NCI-H524 treated with DMSO at 0.1 percent for 48 hours (cell line): ENCODE measurements around the gene GRAP2.

ENCODE experiments used
- DNase-seq: peaks from one replicate; lab custom pipeline; 2025; lab: John Stamatoyannopoulos, UW

Gene GRAP2

GRCh38 chr22:39925273-39925672 lies 24.4 kb downstream of the GRAP2 start:
- DNase-seq, result no peak

GRCh38 chr22:39925909-39926679 lies 25.2 kb downstream of the GRAP2 start:
- no peak for DNase-seq

DNA sequence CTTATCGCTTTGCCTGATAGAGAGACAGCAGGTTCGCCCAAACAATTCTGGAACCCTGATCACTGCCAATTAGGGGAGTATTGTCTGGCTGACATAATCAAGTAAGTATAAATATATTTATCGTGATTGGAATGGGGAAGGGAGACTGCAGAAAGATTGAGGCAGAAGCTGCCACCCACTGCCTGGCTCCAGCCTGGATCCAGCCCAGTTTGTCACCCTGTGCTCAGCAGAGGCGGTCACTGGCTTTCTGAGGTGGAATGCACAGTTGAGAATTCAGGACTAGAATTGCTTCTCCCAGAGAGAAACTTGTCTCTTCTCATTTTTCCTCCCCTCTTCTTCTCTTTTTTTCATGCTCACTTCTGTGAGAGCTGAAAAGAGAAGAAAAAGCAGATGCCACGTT lies 25.9 kb downstream of the GRAP2 start:
- DNase-seq, result no peak

DNA sequence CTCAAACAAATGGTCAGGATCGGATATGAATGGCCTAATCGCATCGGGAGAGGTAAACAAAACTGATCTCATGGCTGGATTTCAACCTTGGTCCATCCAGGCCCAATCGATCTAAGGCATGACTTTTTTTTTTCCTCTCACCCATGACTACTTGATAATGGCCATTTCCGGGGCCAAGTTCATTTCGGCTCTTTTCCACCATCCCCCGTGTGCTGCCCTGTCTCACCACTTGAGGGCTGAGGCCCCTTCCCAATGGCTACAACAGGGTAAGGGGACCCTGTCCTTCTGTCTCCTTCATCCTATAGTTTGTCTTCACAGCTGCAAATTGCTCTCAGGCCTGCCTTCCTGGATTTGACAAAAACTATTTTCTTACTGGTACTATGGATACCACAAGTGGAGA lies 26.7 kb downstream of the GRAP2 start:
- DNase-seq, result no peak

- DNase-seq, result no peak
These were observed 27.9 kb downstream of the GRAP2 start for GRCh38 chr22:39928536-39929520.

DNA sequence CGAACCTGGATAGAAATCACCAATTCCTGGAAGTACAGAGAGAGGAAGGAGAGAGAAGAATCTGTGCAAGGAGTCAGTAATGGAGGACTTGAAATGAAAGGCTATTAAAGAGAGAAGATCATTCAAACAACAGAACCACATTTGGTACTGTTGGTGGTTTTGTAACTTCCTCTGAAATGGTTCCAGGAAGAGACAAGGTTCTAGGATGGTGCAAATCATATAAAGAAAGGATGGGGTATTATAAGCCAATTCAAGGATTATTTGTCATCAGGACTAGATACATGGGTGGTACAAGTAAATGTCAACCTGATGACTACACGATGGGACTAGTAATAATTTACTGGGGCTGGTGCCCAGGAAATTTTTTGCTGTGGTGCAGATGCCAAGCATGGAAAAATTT lies 30.4 kb downstream of the GRAP2 start:
- DNase-seq, result no peak

GRCh38 chr22:39932166-39932565 lies 31.3 kb downstream of the GRAP2 start:
- no peak for DNase-seq

GRCh38 chr22:39932918-39933649 lies 32.2 kb downstream of the GRAP2 start:
- DNase-seq, result no peak

- DNase-seq, result no peak
These were observed 32.9 kb downstream of the GRAP2 start for GRCh38 chr22:39933741-39934140.

GRCh38 chr22:39935116-39935515 lies 34.2 kb downstream of the GRAP2 start:
- DNase-seq, result no peak

DNA sequence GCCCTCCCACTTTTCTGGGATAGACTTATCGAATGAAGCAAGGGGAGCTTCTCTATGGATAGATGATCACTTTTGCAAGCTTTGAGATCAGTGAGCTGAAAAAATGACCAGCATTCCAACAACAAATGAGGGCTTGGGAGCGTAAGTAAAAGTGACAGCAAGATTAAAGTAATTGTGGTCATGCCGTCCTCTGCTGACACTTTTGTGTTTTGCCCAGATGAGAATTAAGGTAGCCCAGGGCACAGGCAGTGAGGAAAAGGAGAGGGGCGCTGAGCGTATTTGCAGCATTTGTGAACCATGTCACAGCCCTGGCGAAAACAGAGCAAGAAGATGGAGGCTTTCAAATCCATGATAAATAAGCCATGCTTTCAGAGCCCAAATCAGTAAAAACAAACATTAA lies 34.7 kb downstream of the GRAP2 start:
- DNase-seq, result no peak

DNA sequence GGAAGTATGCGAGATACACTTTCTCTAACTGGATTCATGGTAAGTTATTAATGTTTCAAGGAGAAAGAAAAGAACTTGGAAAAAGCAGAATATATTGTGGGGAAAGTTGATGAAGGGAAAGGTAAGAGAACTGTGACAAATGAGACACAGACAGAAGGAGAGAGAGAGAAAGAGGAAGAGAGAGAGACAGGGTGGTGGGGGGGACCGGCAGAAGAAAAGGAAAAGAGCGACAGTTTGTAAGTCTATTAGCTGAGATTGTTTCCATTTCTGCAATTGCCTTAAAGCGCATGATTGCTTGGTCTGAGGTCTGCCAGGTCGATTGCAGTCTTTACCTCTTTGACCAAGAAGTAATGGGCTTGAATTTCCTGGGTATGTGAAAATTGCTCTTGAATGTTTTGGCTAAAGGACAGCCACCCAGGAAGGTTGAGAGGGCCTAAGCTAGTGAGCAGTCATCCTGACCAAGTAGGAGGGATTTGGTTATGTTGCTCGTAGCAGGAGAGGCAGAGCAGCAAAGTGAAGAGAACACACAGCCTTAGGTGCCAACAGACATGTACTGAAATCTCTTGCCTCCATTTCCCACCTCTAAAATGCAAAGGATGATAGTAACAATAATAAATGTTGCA lies 35.8 kb downstream of the GRAP2 start:
- DNase-seq, result no peak

DNA sequence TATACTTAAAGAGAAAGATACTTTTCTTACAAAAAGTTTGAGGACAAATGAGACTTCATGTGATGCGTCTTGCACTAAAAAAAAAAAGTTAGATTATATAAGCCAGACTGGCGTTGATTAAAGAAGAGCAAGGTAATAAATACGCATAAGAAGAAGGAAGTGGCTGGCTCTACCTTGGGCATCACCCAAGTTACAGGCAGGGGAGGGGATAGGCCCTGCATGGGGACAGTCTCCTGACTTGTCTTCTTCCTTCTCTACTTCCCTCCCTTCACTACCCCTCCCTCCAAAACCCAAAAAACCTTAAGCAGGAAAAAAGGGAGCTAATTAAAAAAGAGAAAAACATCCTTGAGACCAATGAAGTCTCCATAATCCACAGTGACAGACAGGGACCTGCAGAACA lies 37.0 kb downstream of the GRAP2 start:
- DNase-seq, result no peak

DNA sequence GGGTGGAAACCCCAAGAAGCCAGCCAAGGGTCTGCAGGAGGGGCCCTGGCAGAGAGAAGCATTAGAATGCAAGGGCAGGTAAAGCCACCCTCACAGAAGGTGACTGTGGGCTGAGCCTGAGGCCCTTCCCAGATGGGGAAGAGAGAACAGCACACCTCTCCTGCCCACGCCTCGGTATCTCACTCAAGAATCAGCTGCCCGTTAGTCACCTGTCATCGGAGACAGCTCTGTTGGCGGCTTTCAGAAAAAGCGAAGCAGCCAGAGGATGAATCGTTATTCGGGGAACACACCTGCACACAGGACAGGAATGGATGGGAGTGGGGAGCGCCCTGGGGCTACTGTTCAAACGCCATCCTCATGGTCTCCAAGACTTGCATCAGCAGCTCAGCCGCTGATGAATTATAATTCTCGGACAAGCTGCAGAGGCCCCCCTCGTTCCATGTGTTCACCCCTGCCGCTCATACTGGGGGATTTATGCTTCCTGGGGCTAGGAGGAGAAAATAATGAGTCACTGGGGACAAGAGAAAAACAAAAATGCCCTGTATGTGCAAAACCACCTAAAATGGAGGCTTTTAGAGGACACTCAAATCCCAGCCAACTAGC lies 37.7 kb downstream of the GRAP2 start:
- no peak for DNase-seq

- no peak for DNase-seq
These were observed 38.9 kb downstream of the GRAP2 start for GRCh38 chr22:39939830-39940229.

DNA sequence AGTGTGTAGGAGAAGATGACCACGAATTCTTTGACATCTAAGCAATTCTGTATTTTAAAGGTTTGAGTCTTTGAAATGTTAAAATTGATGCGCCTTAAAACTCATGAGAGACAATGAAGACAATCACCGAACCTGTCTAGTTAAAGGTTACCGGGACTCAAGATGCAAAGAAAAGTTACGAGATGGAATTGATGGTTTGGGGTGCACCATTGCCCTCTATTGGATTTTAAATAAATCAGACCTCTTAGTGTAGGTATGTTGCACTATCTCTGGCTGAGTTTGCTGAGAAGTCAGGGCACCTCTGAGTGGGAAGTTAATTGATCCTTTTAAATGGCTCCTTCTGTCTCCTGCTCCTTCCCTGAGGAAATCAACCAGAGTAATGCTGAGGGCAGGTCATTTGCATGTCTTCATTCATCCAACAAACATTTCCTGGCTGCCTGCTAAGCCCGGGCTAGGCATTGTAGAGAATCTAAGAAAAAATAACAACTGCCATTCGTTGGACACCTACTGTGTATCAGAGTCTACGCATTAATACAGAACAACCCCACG lies 39.9 kb downstream of the GRAP2 start:
- DNase-seq, result no peak

- no peak for DNase-seq
These were observed 40.7 kb downstream of the GRAP2 start for GRCh38 chr22:39941601-39942000.

DNA sequence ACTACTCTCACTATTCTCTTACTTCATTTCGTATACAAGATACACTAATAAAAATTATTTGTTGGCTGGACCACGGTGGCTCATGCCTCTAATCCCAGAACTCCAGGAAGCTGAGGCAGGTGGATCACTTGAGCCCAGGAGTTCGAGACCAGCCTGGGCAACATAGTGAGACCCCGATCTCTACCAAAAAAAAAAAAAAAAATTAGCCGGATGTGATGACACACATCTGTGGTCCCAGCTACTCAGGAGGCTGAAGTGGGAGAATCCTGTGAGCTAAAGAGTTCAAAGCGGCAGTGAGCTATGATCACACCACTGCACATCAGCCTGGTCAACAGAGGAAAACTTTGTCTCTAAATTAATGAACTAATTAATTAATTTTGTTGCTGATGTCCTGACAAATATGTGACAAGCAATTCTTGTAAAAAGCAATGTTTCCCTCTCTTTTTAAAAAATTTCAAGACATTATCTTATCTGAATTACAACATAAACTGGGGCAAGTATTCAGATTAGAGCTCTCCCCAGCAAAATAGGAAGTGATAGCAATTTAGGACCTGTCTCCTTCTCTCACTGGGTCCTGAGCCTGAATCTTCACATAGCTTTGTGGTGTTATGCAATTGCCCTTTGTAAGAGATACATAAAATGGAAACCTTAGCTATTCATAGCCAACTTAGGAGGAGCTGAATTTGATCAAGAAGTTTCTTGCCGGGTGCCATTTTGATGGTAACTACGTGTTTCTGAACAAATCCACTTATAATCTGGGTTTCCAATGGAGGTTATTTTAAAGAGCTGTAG lies 41.8 kb downstream of the GRAP2 start:
- no peak for DNase-seq

DNA sequence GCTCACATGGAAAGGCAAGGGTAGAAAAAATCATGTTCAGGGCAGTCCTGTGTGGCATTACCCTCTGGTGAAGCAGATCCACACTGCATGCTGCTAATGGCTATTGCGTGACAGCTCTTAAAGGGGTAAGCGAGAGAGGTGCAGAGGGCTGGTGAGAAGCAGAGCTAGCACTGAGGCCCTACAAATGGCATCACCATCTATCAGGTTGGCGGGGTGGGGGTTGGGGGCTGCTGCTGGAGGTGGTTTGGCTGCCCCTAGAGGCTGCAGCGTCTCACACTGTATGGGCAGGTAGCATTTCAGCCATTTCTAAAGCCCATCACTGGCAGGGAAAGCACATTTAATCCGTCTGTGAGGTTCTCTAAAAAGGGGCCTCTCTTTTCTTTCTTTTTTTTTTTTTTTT lies 42.5 kb downstream of the GRAP2 start:
- DNase-seq, result no peak
